Type B pancreatic cell (in vitro differentiated cells): Measurements from ENCODE around the gene ASCC1. TPM values are rescaled to one million over a fixed set of nuclear protein-coding genes. Genes with fewer than 3 reads are reported as not detected.

Experiments used
- DNase-seq: peaks from one replicate; pipeline ENCODE4 v3.0.0; 2021; ENCODE audit warnings: mixed read lengths; ENCODE audit not compliant: unreplicated experiment; ENCODE audit errors: extremely low spot score
- H3K27ac Mint-ChIP-seq: 2 replicates; pipeline ENCODE4 v1.8.0; 2021; ENCODE audit warnings: mild to moderate bottlenecking, mixed read lengths
- H3K27me3 Mint-ChIP-seq: 2 replicates; pipeline ENCODE4 v1.8.0; 2021; ENCODE audit warnings: mixed read lengths
- H3K36me3 Mint-ChIP-seq: 2 replicates; pipeline ENCODE4 v1.8.0; 2021; ENCODE audit warnings: mixed read lengths
- H3K4me1 Mint-ChIP-seq: one replicate; pipeline ENCODE4 v1.8.0; 2021; ENCODE audit warnings: mixed read lengths; ENCODE audit not compliant: unreplicated experiment
- H3K4me3 Mint-ChIP-seq: 2 replicates; pipeline ENCODE4 v1.8.0; 2021; ENCODE audit warnings: mild to moderate bottlenecking, mixed read lengths
- H3K9me3 Mint-ChIP-seq: 2 replicates; pipeline ENCODE4 v1.8.0; 2021; ENCODE audit warnings: mixed read lengths
- total RNA-seq: library from RNA; stranded (reverse); gene quantifications from 2 replicates; pipeline ENCODE4 v1.2.1, GENCODE V29; 2021; ENCODE audit warnings: low replicate concordance
- TF ChIP-seq, protein P1 (sequence below): fragments of 200-600 bp; sonication (generic); conservative IDR thresholded peaks from 2 replicates; pipeline ENCODE4 v1.5.0; 2021; ENCODE audit warnings: antibody characterized with exemption, mild to moderate bottlenecking

Gene ASCC1
- total RNA-seq, 1 donor from 2014 or later: 32.8 TPM

DNA sequence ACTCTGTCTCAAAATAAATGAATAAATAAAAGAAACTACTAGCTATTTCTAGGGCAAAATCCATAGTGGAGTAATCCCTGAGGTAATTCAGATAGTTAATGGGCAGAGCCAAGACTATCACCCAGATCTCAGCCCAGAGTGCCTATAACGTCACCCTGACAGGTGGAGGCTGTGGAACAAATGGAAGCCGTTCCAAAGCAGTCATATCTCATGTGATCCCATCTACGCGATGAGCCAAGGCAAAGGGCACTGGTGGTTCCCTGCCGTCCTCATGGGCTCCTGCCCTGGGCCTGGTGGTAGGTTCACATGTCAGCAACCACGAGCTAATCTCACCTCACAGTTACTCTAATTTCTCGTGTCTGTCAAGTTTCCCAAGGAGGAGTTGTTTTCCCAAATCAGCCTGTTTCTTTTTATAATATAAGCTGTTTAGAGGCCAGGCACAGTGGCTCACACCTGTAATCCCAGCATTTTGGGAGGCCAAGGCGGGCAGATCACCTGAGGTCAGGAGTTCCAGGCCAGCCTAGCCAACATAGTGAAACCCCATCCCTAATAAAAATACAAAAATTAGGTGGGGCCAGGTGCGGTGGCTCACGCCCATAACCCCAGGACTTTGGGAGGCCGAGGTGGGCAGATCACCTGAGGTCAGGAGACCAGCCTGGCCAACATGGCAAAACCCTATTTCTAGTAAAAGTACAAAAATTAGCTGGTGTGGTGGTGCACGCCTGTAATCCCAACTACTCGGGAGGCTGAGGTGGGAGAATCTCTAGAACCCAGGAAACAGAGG lies 22.5 kb upstream of the ASCC1 start:
- H3K9me3 Mint-ChIP-seq: no peaks in the 10 kb centered on the region
- H3K4me3 Mint-ChIP-seq: no peak overlapping the region
- H3K27ac Mint-ChIP-seq: no peak overlapping the region
- H3K27me3 Mint-ChIP-seq: no peaks in the 10 kb centered on the region
- peaks cover 14% of the 10 kb centered on the region for H3K36me3 Mint-ChIP-seq
- peaks cover 19% of the 10 kb centered on the region for H3K4me1 Mint-ChIP-seq
- no peak for DNase-seq
- TF ChIP-seq, protein P1, sequence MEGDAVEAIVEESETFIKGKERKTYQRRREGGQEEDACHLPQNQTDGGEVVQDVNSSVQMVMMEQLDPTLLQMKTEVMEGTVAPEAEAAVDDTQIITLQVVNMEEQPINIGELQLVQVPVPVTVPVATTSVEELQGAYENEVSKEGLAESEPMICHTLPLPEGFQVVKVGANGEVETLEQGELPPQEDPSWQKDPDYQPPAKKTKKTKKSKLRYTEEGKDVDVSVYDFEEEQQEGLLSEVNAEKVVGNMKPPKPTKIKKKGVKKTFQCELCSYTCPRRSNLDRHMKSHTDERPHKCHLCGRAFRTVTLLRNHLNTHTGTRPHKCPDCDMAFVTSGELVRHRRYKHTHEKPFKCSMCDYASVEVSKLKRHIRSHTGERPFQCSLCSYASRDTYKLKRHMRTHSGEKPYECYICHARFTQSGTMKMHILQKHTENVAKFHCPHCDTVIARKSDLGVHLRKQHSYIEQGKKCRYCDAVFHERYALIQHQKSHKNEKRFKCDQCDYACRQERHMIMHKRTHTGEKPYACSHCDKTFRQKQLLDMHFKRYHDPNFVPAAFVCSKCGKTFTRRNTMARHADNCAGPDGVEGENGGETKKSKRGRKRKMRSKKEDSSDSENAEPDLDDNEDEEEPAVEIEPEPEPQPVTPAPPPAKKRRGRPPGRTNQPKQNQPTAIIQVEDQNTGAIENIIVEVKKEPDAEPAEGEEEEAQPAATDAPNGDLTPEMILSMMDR: no peak

DNA sequence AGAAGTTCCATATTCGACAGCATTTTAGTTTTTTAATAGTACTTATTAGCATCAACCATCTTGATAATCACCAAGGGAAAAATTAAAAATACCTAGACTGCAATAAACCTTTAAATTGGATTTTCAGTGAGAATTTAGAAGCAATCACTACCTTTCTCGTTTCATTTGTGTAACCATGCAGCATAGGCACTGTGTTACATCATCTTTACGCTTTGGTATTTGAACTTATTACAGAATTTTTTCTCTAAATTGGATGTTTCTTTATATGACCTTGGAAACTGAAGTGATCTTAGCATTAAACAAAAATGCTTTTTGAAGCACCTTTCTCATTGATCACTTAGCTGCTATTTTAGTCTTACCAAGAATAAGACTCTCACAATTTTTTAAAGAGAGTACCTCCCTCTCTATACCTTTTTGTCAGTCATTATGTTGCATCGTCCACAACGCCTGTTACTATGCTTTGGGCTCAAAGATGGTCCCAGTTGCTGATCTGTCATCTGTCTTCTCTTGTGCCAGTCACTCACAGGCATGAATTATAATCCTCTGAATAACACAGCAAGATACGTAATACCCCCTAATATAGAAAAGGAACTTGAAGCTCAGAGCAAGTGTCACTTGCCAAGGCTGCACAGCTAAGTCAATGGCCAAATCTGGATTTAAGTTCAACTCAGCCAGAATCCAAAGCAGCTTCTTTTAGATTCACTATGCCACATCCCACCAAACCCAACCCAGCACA lies 19.6 kb upstream of the ASCC1 start:
- no peaks in the 10 kb centered on the region for H3K27me3 Mint-ChIP-seq
- H3K36me3 Mint-ChIP-seq: peaks cover 24% of the 10 kb centered on the region
- no peak overlapping the region for H3K27ac Mint-ChIP-seq
- TF ChIP-seq, protein P1: no peak
- no peak overlapping the region for H3K4me3 Mint-ChIP-seq
- H3K4me1 Mint-ChIP-seq: peaks cover 6% of the 10 kb centered on the region
- DNase-seq: no peak
- H3K9me3 Mint-ChIP-seq: no peaks in the 10 kb centered on the region

DNA sequence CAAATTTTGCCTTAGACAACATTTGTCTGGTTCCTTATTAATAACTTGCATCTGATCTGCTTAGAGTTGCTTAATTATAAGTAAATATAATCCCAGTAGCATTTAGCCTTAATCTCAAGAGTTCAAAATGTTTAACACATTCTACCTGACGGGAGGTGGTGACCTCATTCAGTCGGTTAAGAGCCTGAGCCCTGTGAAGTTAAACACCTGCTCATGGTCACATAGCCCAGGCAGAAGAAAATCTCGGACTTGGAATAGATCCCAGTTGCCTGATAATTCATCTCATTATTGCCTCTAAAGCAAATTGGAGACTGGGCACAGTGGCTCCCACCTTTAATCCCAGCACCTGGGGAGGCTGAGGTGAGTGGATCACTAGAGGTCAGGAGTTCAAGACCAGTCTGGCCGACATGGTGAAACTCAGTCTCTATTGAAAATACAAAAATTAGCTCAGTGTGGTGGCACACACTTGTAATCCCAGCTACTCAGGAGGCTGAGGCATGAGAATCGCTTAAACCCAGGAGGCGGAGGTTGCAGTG lies 18.6 kb upstream of the ASCC1 start:
- no peaks in the 10 kb centered on the region for H3K9me3 Mint-ChIP-seq
- peaks cover 22% of the 10 kb centered on the region for H3K36me3 Mint-ChIP-seq
- no peak overlapping the region for H3K4me3 Mint-ChIP-seq
- no peak for DNase-seq
- H3K27me3 Mint-ChIP-seq: no peaks in the 10 kb centered on the region
- no peak overlapping the region for H3K27ac Mint-ChIP-seq
- peaks cover 8% of the 10 kb centered on the region for H3K4me1 Mint-ChIP-seq
- TF ChIP-seq, protein P1: no peak

DNA sequence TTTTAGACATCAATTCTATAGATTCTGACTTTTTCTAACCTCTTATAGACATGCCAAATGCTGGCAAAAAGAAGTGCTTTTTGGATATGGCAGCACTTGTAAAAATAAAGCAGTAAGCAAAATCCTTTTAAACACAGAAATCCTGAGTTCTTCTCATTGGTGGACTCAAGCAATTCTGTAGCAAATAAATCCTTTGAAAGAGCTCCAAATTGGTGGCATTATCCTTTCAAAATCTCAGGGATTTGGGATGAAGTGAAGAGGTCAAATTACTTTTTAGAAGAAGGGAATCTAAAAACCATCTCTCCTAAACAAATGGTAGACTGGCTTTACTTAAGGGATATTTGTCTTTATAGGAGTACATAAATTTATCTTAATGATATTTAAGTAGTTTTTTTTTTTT lies 17.5 kb upstream of the ASCC1 start:
- H3K9me3 Mint-ChIP-seq: no peaks in the 10 kb centered on the region
- no peak for DNase-seq
- H3K4me3 Mint-ChIP-seq: no peak overlapping the region
- H3K4me1 Mint-ChIP-seq: peaks cover 12% of the 10 kb centered on the region
- TF ChIP-seq, protein P1: no peak
- peaks cover 20% of the 10 kb centered on the region for H3K36me3 Mint-ChIP-seq
- no peaks in the 10 kb centered on the region for H3K27me3 Mint-ChIP-seq
- no peak overlapping the region for H3K27ac Mint-ChIP-seq

DNA sequence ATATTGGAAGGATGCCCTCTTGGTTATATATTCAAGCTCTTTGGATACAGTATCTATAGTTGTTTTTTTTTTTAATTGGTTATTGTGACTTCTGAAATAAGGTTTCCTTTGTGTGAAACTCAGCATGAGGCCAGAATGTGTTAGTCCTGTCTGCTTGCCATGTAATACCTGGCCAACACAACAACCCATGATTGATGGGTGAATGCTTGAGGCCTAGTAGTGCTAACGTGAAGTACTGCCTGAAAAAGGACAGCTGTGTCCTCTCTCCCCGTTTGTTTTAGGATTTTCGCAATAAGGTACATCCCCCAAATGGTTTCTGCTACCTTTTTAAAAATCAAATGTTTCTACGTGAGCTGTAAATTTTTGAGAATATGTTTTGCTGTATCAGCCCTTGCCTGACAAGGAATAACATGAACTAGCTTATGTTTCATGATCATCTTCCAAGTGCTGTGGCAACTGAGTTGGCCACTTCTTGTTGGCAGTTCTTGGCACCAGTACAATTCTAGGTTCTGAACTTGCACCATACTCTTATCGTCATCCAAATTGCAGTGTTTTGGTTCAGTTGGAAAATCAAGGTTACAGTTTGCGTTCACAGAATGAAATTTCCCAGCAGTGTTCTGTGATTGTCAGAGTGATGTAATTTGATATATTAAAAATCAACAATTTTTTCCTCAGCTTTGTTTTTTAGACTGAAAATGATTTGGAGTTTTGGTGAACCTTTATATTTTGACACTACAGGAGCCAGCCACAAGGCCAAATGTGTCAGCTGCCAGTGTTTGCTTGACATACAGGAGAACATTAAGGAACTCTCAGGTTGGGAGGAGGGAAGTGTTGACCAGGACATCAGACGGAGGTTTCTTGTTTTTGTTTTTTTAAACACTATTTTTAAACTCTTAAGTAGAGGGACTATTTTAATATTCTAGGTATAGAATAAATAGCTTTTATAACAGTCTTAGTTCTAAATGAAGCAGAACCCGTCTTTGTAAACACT lies 13.5 kb upstream of the ASCC1 start:
- Mint-ChIP-seq H3K9me3 (no peaks in the 10 kb centered on the region), H3K27ac (peak overlapping the region; percentile 44)

More for the DNA sequence above, 13.5 kb upstream of the ASCC1 start:
- H3K4me1 Mint-ChIP-seq: peaks cover 21% of the 10 kb centered on the region
- no peak overlapping the region for H3K4me3 Mint-ChIP-seq
- DNase-seq: no peak
- H3K36me3 Mint-ChIP-seq: peaks cover 16% of the 10 kb centered on the region
- TF ChIP-seq, protein P1: no peak
- no peaks in the 10 kb centered on the region for H3K27me3 Mint-ChIP-seq
